Measurements from ENCODE around the gene GUCD1.
"Not testable (repeated sequence)": the region's sequence is repeated elsewhere in the genome, so short reads cannot be mapped to it uniquely, and the experiment has no call there.

The GUCD1 gene

GRCh38 chr22:24554313-24555164, at the start of gene GUCD1:
TSS of gene GUCD1 (minus strand) at chr22:24555138. CDS start at chr22:24554991, 147 bp downstream.
- DNase-seq: peak; percentile 51

- DNase-seq: peak; percentile 33
These were observed 49.1 kb upstream of the GUCD1 start for GRCh38 chr22:24603770-24604629.

- DNase-seq: not testable (repeated sequence)
These were observed 48.2 kb upstream of the GUCD1 start, which contains the start of gene GGT1 for GRCh38 chr22:24602847-24603769. TSS of gene GGT1 (plus strand) at chr22:24603193. CDS start at chr22:24611082, 7,889 bp downstream.

GRCh38 chr22:24602105-24602749, 47.3 kb upstream of the GUCD1 start:
- DNase-seq: not testable (repeated sequence)

- DNase-seq: peak; percentile 27
These were observed 46.5 kb upstream of the GUCD1 start for GRCh38 chr22:24601217-24602104.

- not testable (repeated sequence) for DNase-seq
These were observed 45.2 kb upstream of the GUCD1 start for GRCh38 chr22:24599958-24600715.

- DNase-seq: no peak
These were observed 44.6 kb upstream of the GUCD1 start for GRCh38 chr22:24599514-24599913.

- not testable (repeated sequence) for DNase-seq
These were observed 42.1 kb upstream of the GUCD1 start for GRCh38 chr22:24597076-24597475.

GRCh38 chr22:24595863-24596262, 40.9 kb upstream of the GUCD1 start:
- DNase-seq: no peak

- no peak for DNase-seq
These were observed 40.3 kb upstream of the GUCD1 start for GRCh38 chr22:24595228-24595627.

- peak; percentile 37 for DNase-seq
These were observed 39.7 kb upstream of the GUCD1 start for GRCh38 chr22:24594569-24595120.

- DNase-seq: peak; percentile 30
These were observed 39.1 kb upstream of the GUCD1 start for GRCh38 chr22:24593836-24594568.

- DNase-seq: not testable (repeated sequence)
These were observed 38.6 kb upstream of the GUCD1 start for GRCh38 chr22:24593559-24593835.

- DNase-seq: peak; percentile 93
These were observed 38.1 kb upstream of the GUCD1 start, which contains the start of gene LRRC75B for GRCh38 chr22:24592851-24593558. TSS of gene LRRC75B (minus strand) at chr22:24593073. CDS start at chr22:24593039, 34 bp downstream.

- peak; percentile 45 for DNase-seq
These were observed 37.3 kb upstream of the GUCD1 start for GRCh38 chr22:24592058-24592850.

GRCh38 chr22:24591286-24591830, 36.4 kb upstream of the GUCD1 start:
- DNase-seq: peak; percentile 21

GRCh38 chr22:24590596-24591173, 35.7 kb upstream of the GUCD1 start:
- DNase-seq: no peak

Data from femur (tissue), 1 donor.